ENCODE measurements around the gene HADHA.

HADHA gene

GRCh38 chr2:26202981-26203490 lies 41.4 kb downstream of the HADHA start:
- H3K4me2 ChIP-seq (ENCODE audit: low read length), result no peak overlapping the region
- H3K27me3 ChIP-seq (ENCODE audit: insufficient read depth, low read length), result no peaks in the 10 kb centered on the region
- H2AFZ ChIP-seq (ENCODE audit: low read length), result no peak overlapping the region
- peaks cover 1% of the 10 kb centered on the region; the same call in 1 of the 2 replicates for H3K9me3 ChIP-seq (ENCODE audit: low read length)
- no peak overlapping the region for H3K4me3 ChIP-seq (ENCODE audit: low read depth, low read length, poor library complexity, severe bottlenecking)
- no peak overlapping the region for H3K27ac ChIP-seq (ENCODE audit: low read depth, low read length, poor library complexity, severe bottlenecking)
- no peak overlapping the region for H3K9ac ChIP-seq (ENCODE audit: low read length)
- no peaks in the 10 kb centered on the region for H3K9me2 ChIP-seq (ENCODE audit: low read depth, low read length)
- H3K36me3 ChIP-seq (ENCODE audit: insufficient read depth, low read length), result peaks cover 83% of the 10 kb centered on the region
- no peaks in the 10 kb centered on the region for H3K4me1 ChIP-seq (ENCODE audit: insufficient read depth, low read length, severe bottlenecking)
- TF ChIP-seq EZH2 (IDR thresholded peaks at IDR 0.05; ENCODE audit: borderline replicate concordance, low read length), result no peak
- TF ChIP-seq CTCF (IDR thresholded peaks at IDR 0.05; ENCODE audit: low read length), result no peak
- H3K79me2 ChIP-seq (ENCODE audit: insufficient read depth, low read length), result no peaks in the 10 kb centered on the region
- H3F3A ChIP-seq (ENCODE audit: insufficient read depth, low read length), result no peaks in the 10 kb centered on the region
- H4K20me1 ChIP-seq (ENCODE audit: insufficient read depth, low read length), result no peaks in the 10 kb centered on the region

- no peak overlapping the region for H3K27ac ChIP-seq (ENCODE audit: low read depth, low read length, poor library complexity, severe bottlenecking)
- no peak overlapping the region for H3K4me3 ChIP-seq (ENCODE audit: low read depth, low read length, poor library complexity, severe bottlenecking)
- no peaks in the 10 kb centered on the region for H3K27me3 ChIP-seq (ENCODE audit: insufficient read depth, low read length)
- H4K20me1 ChIP-seq (ENCODE audit: insufficient read depth, low read length), result no peaks in the 10 kb centered on the region
- H3K9me3 ChIP-seq (ENCODE audit: low read length), result peaks cover 8% of the 10 kb centered on the region; the same call in 1 of the 2 replicates
- H3K36me3 ChIP-seq (ENCODE audit: insufficient read depth, low read length), result peaks cover 96% of the 10 kb centered on the region
- TF ChIP-seq EZH2 (IDR thresholded peaks at IDR 0.05; ENCODE audit: borderline replicate concordance, low read length) (no peak), CTCF (IDR thresholded peaks at IDR 0.05; ENCODE audit: low read length) (no peak)
- no peaks in the 10 kb centered on the region for H3F3A ChIP-seq (ENCODE audit: insufficient read depth, low read length)
- no peak overlapping the region for H3K9ac ChIP-seq (ENCODE audit: low read length)
- no peaks in the 10 kb centered on the region for H3K9me2 ChIP-seq (ENCODE audit: low read depth, low read length)
- no peak overlapping the region for H3K4me2 ChIP-seq (ENCODE audit: low read length)
- no peak overlapping the region for H2AFZ ChIP-seq (ENCODE audit: low read length)
- peaks cover 4% of the 10 kb centered on the region for H3K4me1 ChIP-seq (ENCODE audit: insufficient read depth, low read length, severe bottlenecking)
- H3K79me2 ChIP-seq (ENCODE audit: insufficient read depth, low read length), result no peaks in the 10 kb centered on the region
These were observed 46.9 kb downstream of the HADHA start for GRCh38 chr2:26197516-26197915.

GRCh38 chr2:26196683-26197418 lies 47.6 kb downstream of the HADHA start:
- H3K36me3 ChIP-seq (ENCODE audit: insufficient read depth, low read length), result peaks cover 95% of the 10 kb centered on the region

More at GRCh38 chr2:26196683-26197418, 47.6 kb downstream of the HADHA start:
- Histone ChIP-seq H3K9me3 (ENCODE audit: low read length) (peaks cover 8% of the 10 kb centered on the region; the same call in 1 of the 2 replicates), H3K4me2 (ENCODE audit: low read length) (no peak overlapping the region), H3K9me2 (ENCODE audit: low read depth, low read length) (no peaks in the 10 kb centered on the region), H3K9ac (ENCODE audit: low read length) (no peak overlapping the region), H3K79me2 (ENCODE audit: insufficient read depth, low read length) (no peaks in the 10 kb centered on the region), H3K4me3 (ENCODE audit: low read depth, low read length, poor library complexity, severe bottlenecking) (no peak overlapping the region), H3K27me3 (ENCODE audit: insufficient read depth, low read length) (no peaks in the 10 kb centered on the region), H3K4me1 (ENCODE audit: insufficient read depth, low read length, severe bottlenecking) (peaks cover 4% of the 10 kb centered on the region), H2AFZ (ENCODE audit: low read length) (no peak overlapping the region), H4K20me1 (ENCODE audit: insufficient read depth, low read length) (no peaks in the 10 kb centered on the region), H3F3A (ENCODE audit: insufficient read depth, low read length) (no peaks in the 10 kb centered on the region), H3K27ac (ENCODE audit: low read depth, low read length, poor library complexity, severe bottlenecking) (no peak overlapping the region)
- TF ChIP-seq CTCF (IDR thresholded peaks at IDR 0.05; ENCODE audit: low read length) (no peak), EZH2 (IDR thresholded peaks at IDR 0.05; ENCODE audit: borderline replicate concordance, low read length) (no peak)
